ENCODE data around the gene ST8SIA6. TPM values are rescaled to one million over a fixed set of nuclear protein-coding genes. Genes with fewer than 3 reads are reported as not detected.

The ST8SIA6 gene
- total and polyA plus RNA-seq, 2 of the 8 experiments (the other 6 are each of a cell fraction or from before 2014, with no cell fraction given), result 0.70 to 1.1 TPM

DNA sequence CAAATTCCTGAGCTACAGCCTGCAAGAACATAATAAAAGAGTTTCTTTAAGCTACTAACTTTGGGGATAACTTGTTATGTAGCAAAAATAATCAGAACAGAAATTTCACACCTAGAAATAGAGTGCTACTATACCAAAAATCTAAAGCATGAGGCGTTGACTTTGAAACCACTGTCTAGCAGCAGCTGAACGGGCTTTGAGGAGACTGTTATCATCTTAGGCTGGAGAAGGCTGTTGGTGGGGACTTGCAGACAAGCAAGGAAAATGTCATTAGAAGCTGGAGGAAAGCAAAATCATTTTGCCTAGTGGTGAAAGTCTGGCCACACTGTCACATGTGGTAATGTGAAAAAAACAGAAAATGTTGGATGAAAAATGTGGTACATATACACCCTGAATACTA lies 48.4 kb upstream of the ST8SIA6 start:
- CTCF ChIA-PET (ENCODE audit: partially characterized antibody), result interaction anchor here (0.6 to 0.8 kb wide), 2 partner anchors 94 to 213 kb away, joined by 3 to 4 read pairs; no protein-coding TSS in a partner anchor
- Histone ChIP-seq H3K23me2 (ENCODE audit: low read depth, low read length) (no peaks in the 10 kb centered on the region), H2BK12ac (ENCODE audit: low read depth, low read length) (no peak overlapping the region), H3K36me3 (ENCODE audit: control insufficient read depth in 2 of 4, insufficient read depth in 4 of 4, low read length in 3 of 4) (no peaks in the 10 kb centered on the region), H2BK20ac (ENCODE audit: low read length) (no peak overlapping the region), H3K23ac (ENCODE audit: insufficient read length) (no peak overlapping the region), H3K4me3 (ENCODE audit: extremely low read depth in 1 of 4, insufficient read depth in 2 of 4, low read depth in 3 of 4, low read length in 4 of 4) (no peak overlapping the region), H3K27ac (ENCODE audit: low read depth, low read length) (no peak overlapping the region), H2BK120ac (replicated peaks; ENCODE audit: low read depth, low read length) (no peak overlapping the region), H3K4me2 (ENCODE audit: insufficient read depth in 1 of 2, low read depth in 2 of 2, low read length in 2 of 2) (no peak overlapping the region), H4K8ac (ENCODE audit: extremely low read depth, insufficient read depth, low read length) (no peak overlapping the region), H3K79me2 (ENCODE audit: control insufficient read depth in 1 of 2, insufficient read depth in 2 of 2, low read length in 2 of 2) (no peaks in the 10 kb centered on the region), H3K4me1 (replicated peaks in 1 of 4; ENCODE audit: control insufficient read depth in 3 of 4, insufficient read depth in 4 of 4, low read length in 3 of 4) (no peaks in the 10 kb centered on the region), H2AK5ac (ENCODE audit: low read depth, low read length) (no peak overlapping the region), H3K79me1 (ENCODE audit: low read depth, low read length) (no peaks in the 10 kb centered on the region), H2AFZ (ENCODE audit: low read length) (no peak overlapping the region), H3K14ac (ENCODE audit: insufficient read length) (no peak overlapping the region), H2BK15ac (ENCODE audit: low read length) (no peak overlapping the region), H3K27me3 (replicated peaks in 1 of 4; ENCODE audit: control insufficient read depth in 3 of 4, extremely low read depth in 1 of 4, insufficient read depth in 3 of 4, low read length in 3 of 4) (peaks cover 0 to 1% (median 0%) of the 10 kb centered on the region in 4 experiments; a peak in 1 of 7 replicates), H3K18ac (ENCODE audit: extremely low read depth, low read length) (no peak overlapping the region), H3K56ac (replicated peaks; ENCODE audit: insufficient read length, low read depth, low read length) (no peak overlapping the region), H4K91ac (replicated peaks; ENCODE audit: insufficient read length, low read length) (no peak overlapping the region), H3K4ac (replicated peaks; ENCODE audit: insufficient read length, low read depth, low read length) (no peak overlapping the region), H3K9ac (replicated peaks in 1 of 4; ENCODE audit: extremely low read depth in 1 of 4, low read depth in 3 of 4, low read length in 3 of 4) (no peak overlapping the region), H4K5ac (ENCODE audit: insufficient read length, low read depth, low read length) (no peak overlapping the region), H2BK5ac (ENCODE audit: low read depth, low read length) (no peak overlapping the region), H3K9me3 (ENCODE audit: insufficient read depth in 2 of 2, low read depth in 1 of 2, low read length in 1 of 2) (no peaks in the 10 kb centered on the region; a peak in 1 of 4 replicates), H4K20me1 (replicated peaks in 1 of 2; ENCODE audit: control insufficient read depth in 1 of 2, insufficient read depth in 2 of 2, low read length in 2 of 2) (no peaks in the 10 kb centered on the region)
- TF ChIP-seq SIRT6 (IDR thresholded peaks at IDR 0.05; ENCODE audit: low read length), result no peak
- no peak for TF ChIP-seq RAD21 (IDR thresholded peaks at IDR 0.05 in 1 of 2, conservative IDR thresholded peaks at IDR 0.05 in 1 of 2; ENCODE audit: low read depth in 2 of 2, low read length in 2 of 2)
- no peak for TF ChIP-seq PHF8 (conservative IDR thresholded peaks at IDR 0.05; ENCODE audit: low read depth, low read length)
- no peak for TF ChIP-seq BCL11A (IDR thresholded peaks at IDR 0.05; ENCODE audit: low read depth in 2 of 2, low read length in 2 of 2)
- no peak for DNase-seq (ENCODE audit: low read depth in 1 of 2, low spot score in 2 of 2)
- WGBS, 2 experiments (ENCODE audit: extremely low coverage in 1 of 2, insufficient coverage in 1 of 2, insufficient read length in 1 of 2, insufficient replicate concordance in 2 of 2, low coverage in 1 of 2, low lambda C conversion rate in 2 of 2, missing lambda C conversion rate in 1 of 2), result 91% methylated on average over 2 of the region's 2 CpGs; no CpG with 5 or more reads in 1 of the 2 experiments
- POLR2A ChIA-PET (ENCODE audit: partially characterized antibody), result interaction anchor here (0.6 kb wide), 1 partner anchor 38 kb away, joined by 3 read pairs; no protein-coding TSS in a partner anchor
- FAIRE-seq, result no peak

Data from H1 (cell line).